Breast epithelium (tissue), 4 donors: Measurements from ENCODE around the gene MEOX1. TPM values are rescaled to one million over a fixed set of nuclear protein-coding genes. Genes with fewer than 3 reads are reported as not detected.

Experiments used
- DNase-seq, 2 donors: peaks; one replicate each; pipeline ENCODE4 v3.0.0-alpha.2; 2019; ENCODE audit warnings: low spot score in 2 of 2
- H3K27ac ChIP-seq, 2 donors: fragments of 200-600 bp; sonication (generic) in 1 of 2; one replicate each; pipeline ENCODE4 v1.5.1; 2016 to 2019; ENCODE audit warnings: mild to moderate bottlenecking in 1 of 2
- H3K27me3 ChIP-seq, 2 donors: fragments of 200-600 bp; sonication (generic) in 1 of 2; one replicate each; pipeline versions ENCODE4 v1.5.1 to v1.6.0; 2017 to 2019; ENCODE audit warnings: control low read depth in 1 of 2, mild to moderate bottlenecking in 1 of 2
- H3K36me3 ChIP-seq: fragments of 200-600 bp; one replicate; pipeline ENCODE4 v1.5.1; 2019
- H3K4me1 ChIP-seq, 2 donors: fragments of 200-600 bp; sonication (generic); one replicate each; pipeline ENCODE4 v1.5.1; 2016 to 2019; ENCODE audit warnings: control low read depth in 1 of 2
- H3K4me3 ChIP-seq, 3 donors: fragments of 200-600 bp; sonication (generic); 1 replicate in 2 of 3; 2 replicates in 1 of 3; pipeline ENCODE4 v1.5.1; 2016 to 2019; ENCODE audit warnings: mild to moderate bottlenecking in 3 of 3, moderate library complexity in 2 of 3
- H3K9me3 ChIP-seq, 2 donors: fragments of 200-600 bp; sonication (generic) in 1 of 2; one replicate each; pipeline ENCODE4 v1.5.1; 2016 to 2019; ENCODE audit warnings: control low read depth in 1 of 2
- POLR2A ChIP-seq: fragments of 450-650 bp; IDR thresholded peaks from one replicate; pipeline ENCODE4 v1.6.1; 2016; ENCODE audit warnings: antibody characterized with exemption, mild to moderate bottlenecking, moderate library complexity
- POLR2AphosphoS5 ChIP-seq, 3 donors: sonication (generic); formaldehyde crosslinking; IDR thresholded peaks; one replicate each; pipeline ENCODE4 v1.6.1; 2017; ENCODE audit warnings: antibody characterized with exemption in 3 of 3
- intact Hi-C: fragments of 100-400 bp; cut with DNase I; formaldehyde crosslinking; loops from one replicate; pipeline ENCODE4 v1.15.1; 2023; ENCODE audit warnings: low total_unique reads
- total RNA-seq, 3 donors: library from RNA; depleted of rRNA; stranded (reverse); fragments of >200 nt; gene quantifications; one replicate each; pipeline ENCODE4 v1.1.0, GENCODE V29; 2016
- TF ChIP-seq, protein P1 (sequence below), 3 donors: fragments of 450-650 bp; IDR thresholded peaks; one replicate each; pipeline ENCODE4 v1.5.1; 2016 to 2017; ENCODE audit warnings: antibody characterized with exemption in 3 of 3, mild to moderate bottlenecking in 3 of 3, moderate library complexity in 3 of 3

MEOX1 gene
- total RNA-seq, 3 donors from 2014 or later: 2.6 to 11.0 (median 10.5) TPM

DNA sequence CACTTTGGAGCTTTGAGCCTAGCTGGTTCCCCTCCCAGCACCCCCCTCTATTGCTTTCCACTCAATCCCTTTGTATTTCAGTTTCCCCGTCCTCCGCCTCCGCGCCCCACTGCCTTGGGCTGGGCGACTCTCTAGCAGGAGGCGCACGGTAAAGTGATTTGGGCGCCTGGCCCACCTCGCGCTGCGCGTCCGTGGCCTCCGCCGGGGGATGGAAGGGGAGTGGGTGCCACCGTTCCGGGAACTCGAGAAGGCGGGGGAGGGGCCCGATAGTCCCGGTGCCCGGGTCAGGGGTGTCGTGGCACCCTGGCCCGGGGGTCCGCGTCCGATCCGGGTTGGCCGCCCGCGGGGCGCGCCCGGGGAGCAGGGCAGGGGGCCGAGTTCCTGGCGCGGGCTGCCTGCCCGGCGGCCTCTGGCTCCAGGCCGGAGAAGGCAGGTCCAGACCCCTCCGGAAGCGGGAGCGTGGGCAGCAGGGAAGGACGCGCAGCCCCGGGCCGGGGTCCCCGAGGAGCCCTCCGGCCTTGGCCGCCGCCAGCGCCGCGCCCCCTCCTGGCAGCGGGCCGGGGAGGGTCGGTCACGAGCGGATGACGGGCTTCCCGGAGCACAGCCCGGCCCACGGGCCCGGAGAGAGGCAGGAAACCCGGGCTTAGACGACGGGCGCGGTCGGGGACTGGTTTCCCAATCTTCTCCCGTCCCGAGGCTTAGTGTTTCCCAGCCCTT lies 15.8 kb downstream of the MEOX1 start:
- no peaks in the 10 kb centered on the region for H3K9me3 ChIP-seq
- H3K36me3 ChIP-seq: no peaks in the 10 kb centered on the region
- peak; percentile 53 to 65 for DNase-seq
- H3K4me1 ChIP-seq: no peaks in the 10 kb centered on the region
- no peaks in the 10 kb centered on the region for H3K27me3 ChIP-seq
- intact Hi-C loops: no loop called here
- peak overlapping the region; percentile 55 to 78 (median 62) for H3K4me3 ChIP-seq
- peak overlapping the region; percentile 89 to 96 for H3K27ac ChIP-seq
- TF ChIP-seq, protein P1, sequence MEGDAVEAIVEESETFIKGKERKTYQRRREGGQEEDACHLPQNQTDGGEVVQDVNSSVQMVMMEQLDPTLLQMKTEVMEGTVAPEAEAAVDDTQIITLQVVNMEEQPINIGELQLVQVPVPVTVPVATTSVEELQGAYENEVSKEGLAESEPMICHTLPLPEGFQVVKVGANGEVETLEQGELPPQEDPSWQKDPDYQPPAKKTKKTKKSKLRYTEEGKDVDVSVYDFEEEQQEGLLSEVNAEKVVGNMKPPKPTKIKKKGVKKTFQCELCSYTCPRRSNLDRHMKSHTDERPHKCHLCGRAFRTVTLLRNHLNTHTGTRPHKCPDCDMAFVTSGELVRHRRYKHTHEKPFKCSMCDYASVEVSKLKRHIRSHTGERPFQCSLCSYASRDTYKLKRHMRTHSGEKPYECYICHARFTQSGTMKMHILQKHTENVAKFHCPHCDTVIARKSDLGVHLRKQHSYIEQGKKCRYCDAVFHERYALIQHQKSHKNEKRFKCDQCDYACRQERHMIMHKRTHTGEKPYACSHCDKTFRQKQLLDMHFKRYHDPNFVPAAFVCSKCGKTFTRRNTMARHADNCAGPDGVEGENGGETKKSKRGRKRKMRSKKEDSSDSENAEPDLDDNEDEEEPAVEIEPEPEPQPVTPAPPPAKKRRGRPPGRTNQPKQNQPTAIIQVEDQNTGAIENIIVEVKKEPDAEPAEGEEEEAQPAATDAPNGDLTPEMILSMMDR (IDR thresholded peaks at IDR 0.05): no peak
- TF ChIP-seq POLR2A (no peak), POLR2AphosphoS5 (IDR thresholded peaks at IDR 0.05) (peak in 2 of 3 donors; percentile 22 to 41)

DNA sequence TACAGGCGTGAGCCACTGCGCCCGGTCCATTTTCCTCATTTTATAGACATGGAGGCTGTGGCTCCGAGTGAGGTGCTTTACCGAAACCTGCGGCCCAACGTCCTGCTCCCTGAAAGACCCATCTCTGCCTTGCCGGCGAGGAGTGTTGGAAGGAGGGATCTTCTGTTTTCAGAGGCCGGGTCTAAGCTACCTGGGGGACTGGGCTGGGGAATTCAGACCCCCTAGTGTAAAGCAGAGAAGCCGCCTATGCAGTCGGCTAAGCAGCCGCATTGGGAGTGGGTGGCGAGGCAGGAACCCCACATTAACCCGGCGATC lies 16.3 kb downstream of the MEOX1 start:
- Histone ChIP-seq H3K27me3 (no peaks in the 10 kb centered on the region), H3K4me3 (peak overlapping the region; percentile 55 to 78 (median 62)), H3K27ac (peak overlapping the region; percentile 89 to 96), H3K9me3 (no peaks in the 10 kb centered on the region), H3K36me3 (no peaks in the 10 kb centered on the region), H3K4me1 (no peaks in the 10 kb centered on the region)
- TF ChIP-seq POLR2AphosphoS5 (IDR thresholded peaks at IDR 0.05) (no peak), POLR2A (no peak)
- TF ChIP-seq, protein P1 (IDR thresholded peaks at IDR 0.05): no peak
- intact Hi-C loops: no loop called here
- no peak for DNase-seq

- H3K27ac ChIP-seq: no peak overlapping the region
- intact Hi-C loops: no loop called here
- no peak for DNase-seq
Measured at GRCh38 chr17:43644081-43644480, 17.6 kb downstream of the MEOX1 start.

DNA sequence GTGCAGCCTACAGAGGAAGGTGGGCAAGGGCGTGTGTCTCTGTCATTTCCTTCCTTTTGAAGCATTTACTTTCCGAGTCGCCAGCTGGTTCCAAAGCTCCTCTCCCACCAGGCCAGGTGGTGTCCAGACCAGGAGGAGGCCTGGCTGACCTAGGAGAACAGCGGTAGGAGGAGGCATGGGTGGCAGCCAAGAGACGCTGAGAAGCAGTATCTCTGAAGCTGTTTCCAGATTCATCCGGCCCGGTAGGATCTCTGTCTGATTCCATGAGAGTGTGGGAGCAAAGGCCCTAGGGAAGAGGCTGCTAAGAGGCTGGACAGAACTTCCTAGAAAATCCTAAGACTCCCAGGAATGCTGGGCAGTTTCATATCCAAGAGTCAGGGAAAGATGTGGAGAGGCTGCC lies 20.3 kb downstream of the MEOX1 start:
- intact Hi-C loops: no loop called here
- no peak for DNase-seq
- H3K4me3 ChIP-seq: no peak overlapping the region
- H3K9me3 ChIP-seq: no peaks in the 10 kb centered on the region
- H3K27ac ChIP-seq: peak overlapping the region; percentile 25 to 54
- H3K36me3 ChIP-seq: no peaks in the 10 kb centered on the region
- H3K4me1 ChIP-seq: no peaks in the 10 kb centered on the region
- no peak for TF ChIP-seq POLR2A
- no peak for TF ChIP-seq POLR2AphosphoS5 (IDR thresholded peaks at IDR 0.05)
- H3K27me3 ChIP-seq: no peaks in the 10 kb centered on the region

More at GRCh38 chr17:43644081-43644480, 17.6 kb downstream of the MEOX1 start:
- H3K9me3 ChIP-seq: no peaks in the 10 kb centered on the region
- H3K27me3 ChIP-seq: no peaks in the 10 kb centered on the region
- H3K36me3 ChIP-seq: no peaks in the 10 kb centered on the region
- TF ChIP-seq, protein P1 (IDR thresholded peaks at IDR 0.05): no peak
- TF ChIP-seq POLR2AphosphoS5 (IDR thresholded peaks at IDR 0.05) (no peak), POLR2A (no peak)
- H3K4me3 ChIP-seq: no peak overlapping the region
- H3K4me1 ChIP-seq: no peaks in the 10 kb centered on the region

- Histone ChIP-seq H3K36me3 (no peaks in the 10 kb centered on the region), H3K27me3 (no peaks in the 10 kb centered on the region), H3K27ac (peak overlapping the region; percentile 25 to 54), H3K4me1 (no peaks in the 10 kb centered on the region), H3K9me3 (no peaks in the 10 kb centered on the region), H3K4me3 (no peak overlapping the region)
- intact Hi-C loops: no loop called here
- TF ChIP-seq POLR2AphosphoS5 (IDR thresholded peaks at IDR 0.05): no peak
- TF ChIP-seq POLR2A: no peak
- TF ChIP-seq, protein P1 (IDR thresholded peaks at IDR 0.05): no peak
- DNase-seq: no peak
Measured at GRCh38 chr17:43640491-43641252, 21.1 kb downstream of the MEOX1 start.
